OCI-LY7 (cell line): ENCODE results near the gene UROS. TPM values are rescaled to one million over a fixed set of nuclear protein-coding genes. Genes with fewer than 3 reads are reported as not detected.

Experiments
- BruUV-seq: library from RNA; stranded (reverse); fragments of 400-500 nt; replicated peaks from 2 replicates; lab custom pipeline; 2021; lab: Mats Ljungman, UMichigan
- CTCF ChIA-PET: fragments of 300-600 bp; sonication (Branson Sonifier 250); formaldehyde crosslinking; loops from one replicate; lab custom pipeline; 2022; ENCODE audit warnings: antibody characterized with exemption; ENCODE audit not compliant: unreplicated experiment; lab: Charles Lee
- POLR2A ChIA-PET: fragments of 300-600 bp; sonication (Branson Sonifier 250); formaldehyde crosslinking; loops from one replicate; lab custom pipeline; 2022; ENCODE audit warnings: antibody characterized with exemption; lab: Charles Lee
- DNase-seq: peaks from one replicate; pipeline ENCODE4 v3.0.0-alpha.2; 2015; ENCODE audit warnings: low spot score
- H2AFZ ChIP-seq: fragments of 200-600 bp; sonication (generic), shearing (Covaris generic); 2 replicates; pipeline ENCODE4 v1.6.1; 2014; ENCODE audit warnings: mild to moderate bottlenecking, antibody characterized with exemption, low read length, moderate library complexity
- H3K27ac ChIP-seq: fragments of 200-600 bp; sonication (generic); 2 replicates; pipeline ENCODE4 v1.5.1; 2014; ENCODE audit warnings: mixed run types, low read depth, mild to moderate bottlenecking, moderate library complexity, low read length, inconsistent platforms; ENCODE audit not compliant: poor library complexity, severe bottlenecking
- H3K36me3 ChIP-seq: fragments of 200-600 bp; sonication (generic); 2 replicates; pipeline ENCODE4 v1.6.1; 2014; ENCODE audit warnings: mild to moderate bottlenecking, antibody characterized with exemption, low read length, moderate library complexity, mixed read lengths; ENCODE audit not compliant: insufficient read depth
- H3K4me1 ChIP-seq: fragments of 200-600 bp; sonication (generic); 2 replicates; pipeline ENCODE4 v1.5.1; 2014; ENCODE audit warnings: mild to moderate bottlenecking, low read length; ENCODE audit not compliant: insufficient read depth, poor library complexity, severe bottlenecking
- H3K4me2 ChIP-seq: fragments of 200-600 bp; sonication (generic); 2 replicates; pipeline ENCODE4 v1.6.1; 2014; ENCODE audit warnings: mild to moderate bottlenecking, low read length
- H3K4me3 ChIP-seq: fragments of 200-600 bp; sonication (generic); 2 replicates; pipeline ENCODE4 v1.5.1; 2014; ENCODE audit warnings: mild to moderate bottlenecking, low read depth, low read length; ENCODE audit not compliant: poor library complexity, severe bottlenecking
- H3K79me2 ChIP-seq: fragments of 200-600 bp; sonication (generic); 2 replicates; pipeline ENCODE4 v1.6.1; 2016; ENCODE audit warnings: low read depth, mild to moderate bottlenecking, low read length, moderate library complexity, mixed read lengths; ENCODE audit not compliant: insufficient read depth
- H3K9me2 ChIP-seq: fragments of 200-600 bp; sonication (generic); 2 replicates; pipeline ENCODE4 v1.6.1; 2016; ENCODE audit warnings: mild to moderate bottlenecking, low read length, mixed read lengths; ENCODE audit not compliant: insufficient read depth
- H3K9me3 ChIP-seq: fragments of 200-600 bp; sonication (generic); 2 replicates; pipeline ENCODE4 v1.6.1; 2014; ENCODE audit warnings: mild to moderate bottlenecking, mixed run types, low read length, mixed read lengths
- H4K20me1 ChIP-seq: fragments of 200-600 bp; sonication (generic); 2 replicates; pipeline ENCODE4 v1.6.1; 2014; ENCODE audit warnings: mild to moderate bottlenecking, antibody characterized with exemption, low read length, moderate library complexity, mixed read lengths; ENCODE audit not compliant: insufficient read depth
- EZH2phosphoT487 ChIP-seq: fragments of 200-600 bp; sonication (generic); IDR thresholded peaks from 2 replicates; pipeline ENCODE4 v1.6.1; 2018; ENCODE audit warnings: low read depth, borderline replicate concordance, mild to moderate bottlenecking, mixed run types, antibody characterized with exemption, low read length, moderate library complexity, mixed read lengths
- intact Hi-C: fragments of 100-400 bp; cut with micrococcal nuclease; formaldehyde crosslinking; loops from one replicate; pipeline ENCODE4 v1.10.0; 2022; ENCODE audit not compliant: unreplicated experiment
- total RNA-seq, 2 experiments: library from RNA; depleted of rRNA in 1 of 2; stranded (reverse); fragments of >200 nt in 1 of 2; shearing (Covaris generic) in 1 of 2; gene quantifications; 2 replicates each; pipeline ENCODE4 v1.2.3, GENCODE V29; 2014 to 2022
- TF ChIP-seq, protein P1 (sequence below): fragments of 200-600 bp; sonication (generic); conservative IDR thresholded peaks from 2 replicates; pipeline ENCODE4 v1.5.1; 2014; ENCODE audit warnings: mild to moderate bottlenecking, antibody characterized with exemption, low read length, moderate library complexity, mixed read lengths

UROS gene
- total RNA-seq, 2 experiments from 2014 or later: 37.3 to 44.5 TPM

- H3K4me1 ChIP-seq: no peaks in the 10 kb centered on the region
- no peak for TF ChIP-seq EZH2phosphoT487
- no peaks in the 10 kb centered on the region for H3K79me2 ChIP-seq
- H3K9me3 ChIP-seq: no peaks in the 10 kb centered on the region
- no peak overlapping the region for H3K4me3 ChIP-seq
- CTCF ChIA-PET: no interaction called here
- H3K9me2 ChIP-seq: no peaks in the 10 kb centered on the region
- H3K36me3 ChIP-seq: peaks cover 29% of the 10 kb centered on the region
- H2AFZ ChIP-seq: no peak overlapping the region
- H3K4me2 ChIP-seq: no peak overlapping the region
- POLR2A ChIA-PET: interaction anchor here (1.1 kb wide), 1 partner anchor 88 kb away, joined by 3 read pairs; no protein-coding TSS in a partner anchor
- BruUV-seq: no TSS peak
- intact Hi-C loops: no loop called here
- H3K27ac ChIP-seq: no peak overlapping the region
- no peak for DNase-seq
- no peaks in the 10 kb centered on the region for H4K20me1 ChIP-seq
Measured at GRCh38 chr10:125844751-125845221, 21.7 kb upstream of the UROS start.

- intact Hi-C loops: no loop called here
- no peak for DNase-seq
- ChIA-PET POLR2A (interaction anchor here (0.6 to 1.5 kb wide), 3 partner anchors 11 to 72 kb away, joined by 3 to 5 read pairs (median 3); no protein-coding TSS in a partner anchor), CTCF (no interaction called here)
- Histone ChIP-seq H2AFZ (no peak overlapping the region), H3K4me2 (no peak overlapping the region), H3K4me1 (no peaks in the 10 kb centered on the region), H4K20me1 (no peaks in the 10 kb centered on the region), H3K9me3 (no peaks in the 10 kb centered on the region), H3K79me2 (no peaks in the 10 kb centered on the region), H3K36me3 (peaks cover 39% of the 10 kb centered on the region), H3K27ac (no peak overlapping the region), H3K9me2 (no peaks in the 10 kb centered on the region), H3K4me3 (no peak overlapping the region)
- TF ChIP-seq EZH2phosphoT487: no peak
- TF ChIP-seq, protein P1, sequence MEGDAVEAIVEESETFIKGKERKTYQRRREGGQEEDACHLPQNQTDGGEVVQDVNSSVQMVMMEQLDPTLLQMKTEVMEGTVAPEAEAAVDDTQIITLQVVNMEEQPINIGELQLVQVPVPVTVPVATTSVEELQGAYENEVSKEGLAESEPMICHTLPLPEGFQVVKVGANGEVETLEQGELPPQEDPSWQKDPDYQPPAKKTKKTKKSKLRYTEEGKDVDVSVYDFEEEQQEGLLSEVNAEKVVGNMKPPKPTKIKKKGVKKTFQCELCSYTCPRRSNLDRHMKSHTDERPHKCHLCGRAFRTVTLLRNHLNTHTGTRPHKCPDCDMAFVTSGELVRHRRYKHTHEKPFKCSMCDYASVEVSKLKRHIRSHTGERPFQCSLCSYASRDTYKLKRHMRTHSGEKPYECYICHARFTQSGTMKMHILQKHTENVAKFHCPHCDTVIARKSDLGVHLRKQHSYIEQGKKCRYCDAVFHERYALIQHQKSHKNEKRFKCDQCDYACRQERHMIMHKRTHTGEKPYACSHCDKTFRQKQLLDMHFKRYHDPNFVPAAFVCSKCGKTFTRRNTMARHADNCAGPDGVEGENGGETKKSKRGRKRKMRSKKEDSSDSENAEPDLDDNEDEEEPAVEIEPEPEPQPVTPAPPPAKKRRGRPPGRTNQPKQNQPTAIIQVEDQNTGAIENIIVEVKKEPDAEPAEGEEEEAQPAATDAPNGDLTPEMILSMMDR: no peak
- BruUV-seq: no TSS peak
Measured at GRCh38 chr10:125843603-125844329, 20.7 kb upstream of the UROS start.

DNA sequence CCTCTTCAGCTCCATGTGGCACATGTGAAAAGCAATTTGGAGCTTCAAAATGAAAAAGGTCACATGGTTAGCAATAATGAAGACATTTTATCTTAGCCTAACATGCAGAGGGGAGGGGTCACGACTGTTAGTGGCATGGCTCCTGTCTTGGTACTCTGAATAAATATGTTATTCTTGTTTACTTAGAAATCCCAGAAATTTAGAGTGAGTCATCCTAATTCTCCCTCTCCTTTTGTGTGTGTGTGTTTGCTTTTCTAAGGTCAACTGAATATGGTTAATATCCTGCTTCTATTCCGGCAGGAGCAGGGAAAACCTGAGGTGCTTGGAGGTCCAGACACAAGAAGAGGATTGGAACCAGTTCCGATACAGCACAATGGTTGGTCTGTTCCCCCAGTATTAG is 17.9 kb upstream of the UROS start:
- intact Hi-C loops: no loop called here
- DNase-seq: no peak
- H3K36me3 ChIP-seq: peaks cover 67% of the 10 kb centered on the region
- BruUV-seq: no TSS peak
- no peak overlapping the region for H3K27ac ChIP-seq
- no peak overlapping the region for H2AFZ ChIP-seq
- no peaks in the 10 kb centered on the region for H4K20me1 ChIP-seq
- no peak overlapping the region for H3K4me2 ChIP-seq
- ChIA-PET CTCF (no interaction called here), POLR2A (no interaction called here)
- H3K4me1 ChIP-seq: no peaks in the 10 kb centered on the region
- no peaks in the 10 kb centered on the region for H3K9me2 ChIP-seq
- no peaks in the 10 kb centered on the region for H3K79me2 ChIP-seq
- H3K4me3 ChIP-seq: no peak overlapping the region
- TF ChIP-seq, protein P1: no peak
- TF ChIP-seq EZH2phosphoT487: no peak
- H3K9me3 ChIP-seq: no peaks in the 10 kb centered on the region
